Vagina (tissue), 2 donors: ENCODE results near the gene MINDY4. TPM values are rescaled to one million over a fixed set of nuclear protein-coding genes. Genes with fewer than 3 reads are reported as not detected.

Experiments
- DNase-seq, 2 donors: peaks; one replicate each; pipeline ENCODE4 v3.0.0-alpha.2; 2017; ENCODE audit errors: extremely low spot score in 2 of 2
- H3K27ac ChIP-seq: fragments of 200-600 bp; sonication (generic); one replicate; pipeline ENCODE4 v1.5.1; 2019
- H3K27me3 ChIP-seq: fragments of 200-600 bp; sonication (generic); one replicate; pipeline ENCODE4 v1.5.1; 2019
- H3K36me3 ChIP-seq, 2 donors: fragments of 200-600 bp; sonication (generic); one replicate each; pipeline ENCODE4 v1.5.1; 2017 to 2019
- H3K4me1 ChIP-seq: fragments of 200-600 bp; sonication (generic); one replicate; pipeline ENCODE4 v1.5.1; 2019
- H3K4me3 ChIP-seq, 2 donors: fragments of 200-600 bp; sonication (generic); 1 replicate in 1 of 2; 2 replicates in 1 of 2; pipeline ENCODE4 v1.5.1; 2016 to 2019
- H3K9me3 ChIP-seq: fragments of 200-600 bp; sonication (generic); one replicate; pipeline ENCODE4 v1.5.1; 2019
- CTCF ChIP-seq, 3 experiments: fragments of 450-650 bp in 2 of 3; fragments of 200-600 bp in 1 of 3; sonication (generic) in 1 of 3; IDR thresholded peaks; one replicate each; pipeline ENCODE4 v1.5.1; 2017 to 2019; ENCODE audit warnings: antibody characterized with exemption in 3 of 3, mild to moderate bottlenecking in 2 of 3, moderate library complexity in 2 of 3
- POLR2A ChIP-seq, 2 donors: fragments of 450-650 bp; IDR thresholded peaks; one replicate each; pipeline ENCODE4 v1.6.1; 2017; ENCODE audit warnings: antibody characterized with exemption in 2 of 2, mild to moderate bottlenecking in 2 of 2, moderate library complexity in 2 of 2
- POLR2AphosphoS5 ChIP-seq, 2 donors: sonication (generic); formaldehyde crosslinking; IDR thresholded peaks; one replicate each; pipeline ENCODE4 v1.9.0; 2017; ENCODE audit warnings: antibody characterized with exemption in 2 of 2, mild to moderate bottlenecking in 2 of 2, low read depth in 1 of 2; ENCODE audit not compliant: insufficient read depth in 1 of 2
- intact Hi-C: fragments of 100-400 bp; cut with DNase I; formaldehyde crosslinking; loops from one replicate; pipeline ENCODE4 v1.15.1; 2023
- total RNA-seq: library from RNA; depleted of rRNA; stranded (reverse); fragments of >200 nt; gene quantifications from one replicate; pipeline ENCODE4 v1.2.3, GENCODE V29; 2016

Gene MINDY4
- total RNA-seq, 1 donor from 2014 or later: 10.3 TPM

- no peak for DNase-seq
- Histone ChIP-seq H3K4me1 (peaks cover 37% of the 10 kb centered on the region), H3K4me3 (no peak overlapping the region), H3K36me3 (no peaks in the 10 kb centered on the region), H3K27me3 (no peaks in the 10 kb centered on the region), H3K27ac (peak overlapping the region; percentile 49), H3K9me3 (no peaks in the 10 kb centered on the region)
- intact Hi-C loops: no loop called here
- no peak for TF ChIP-seq POLR2A (IDR thresholded peaks at IDR 0.05)
- TF ChIP-seq POLR2AphosphoS5 (IDR thresholded peaks at IDR 0.05; ENCODE audit: insufficient read depth in 1 of 2, low read depth in 1 of 2): no peak
- TF ChIP-seq CTCF (IDR thresholded peaks at IDR 0.05): no peak
Observed at GRCh38 chr7:30844483-30844874, 73.3 kb downstream of the MINDY4 start.

GRCh38 chr7:30844916-30845315 lies 73.7 kb downstream of the MINDY4 start:
- no peaks in the 10 kb centered on the region for H3K27me3 ChIP-seq
- H3K36me3 ChIP-seq: no peaks in the 10 kb centered on the region
- H3K4me1 ChIP-seq: peaks cover 37% of the 10 kb centered on the region
- H3K9me3 ChIP-seq: no peaks in the 10 kb centered on the region
- no peak overlapping the region for H3K4me3 ChIP-seq
- TF ChIP-seq CTCF (IDR thresholded peaks at IDR 0.05): no peak
- TF ChIP-seq POLR2AphosphoS5 (IDR thresholded peaks at IDR 0.05; ENCODE audit: insufficient read depth in 1 of 2, low read depth in 1 of 2): no peak
- TF ChIP-seq POLR2A (IDR thresholded peaks at IDR 0.05): no peak
- intact Hi-C loops: no loop called here
- no peak for DNase-seq
- H3K27ac ChIP-seq: peak overlapping the region; percentile 78

- intact Hi-C loops: no loop called here
- TF ChIP-seq POLR2A (IDR thresholded peaks at IDR 0.05): no peak
- peak in 1 of 2 donors; percentile 20 for TF ChIP-seq POLR2AphosphoS5 (IDR thresholded peaks at IDR 0.05; ENCODE audit: insufficient read depth in 1 of 2, low read depth in 1 of 2)
- no peak for DNase-seq
- no peak overlapping the region for H3K4me3 ChIP-seq
- H3K36me3 ChIP-seq: no peaks in the 10 kb centered on the region
- H3K4me1 ChIP-seq: peaks cover 37% of the 10 kb centered on the region
- no peaks in the 10 kb centered on the region for H3K27me3 ChIP-seq
- H3K27ac ChIP-seq: peak overlapping the region; percentile 78
- H3K9me3 ChIP-seq: no peaks in the 10 kb centered on the region
Observed at GRCh38 chr7:30845426-30846135, 74.4 kb downstream of the MINDY4 start.

- no peak for DNase-seq
- intact Hi-C loops: no loop called here
- no peaks in the 10 kb centered on the region for H3K9me3 ChIP-seq
- TF ChIP-seq POLR2A (IDR thresholded peaks at IDR 0.05) (no peak), POLR2AphosphoS5 (IDR thresholded peaks at IDR 0.05; ENCODE audit: insufficient read depth in 1 of 2, low read depth in 1 of 2) (no peak)
- no peaks in the 10 kb centered on the region for H3K36me3 ChIP-seq
- H3K27me3 ChIP-seq: no peaks in the 10 kb centered on the region
- H3K4me3 ChIP-seq: no peak overlapping the region
- H3K4me1 ChIP-seq: peaks cover 37% of the 10 kb centered on the region
- peak overlapping the region; percentile 78 for H3K27ac ChIP-seq
Observed at GRCh38 chr7:30846378-30846777, 75.2 kb downstream of the MINDY4 start.

GRCh38 chr7:30848121-30848855 lies 77.1 kb downstream of the MINDY4 start:
- TF ChIP-seq POLR2AphosphoS5 (IDR thresholded peaks at IDR 0.05; ENCODE audit: insufficient read depth in 1 of 2, low read depth in 1 of 2) (no peak), POLR2A (IDR thresholded peaks at IDR 0.05) (no peak), CTCF (IDR thresholded peaks at IDR 0.05) (no peak)
- Histone ChIP-seq H3K27me3 (no peaks in the 10 kb centered on the region), H3K9me3 (no peaks in the 10 kb centered on the region), H3K36me3 (no peaks in the 10 kb centered on the region), H3K27ac (no peak overlapping the region), H3K4me1 (peaks cover 37% of the 10 kb centered on the region), H3K4me3 (no peak overlapping the region)
- intact Hi-C loops: no loop called here
- DNase-seq: no peak

GRCh38 chr7:30849565-30849964 lies 78.3 kb downstream of the MINDY4 start:
- Histone ChIP-seq H3K4me1 (peaks cover 26% of the 10 kb centered on the region), H3K27ac (peak overlapping the region; percentile 38), H3K4me3 (no peak overlapping the region), H3K9me3 (no peaks in the 10 kb centered on the region), H3K27me3 (no peaks in the 10 kb centered on the region), H3K36me3 (no peaks in the 10 kb centered on the region)
- intact Hi-C loops: no loop called here
- DNase-seq: no peak
- TF ChIP-seq POLR2AphosphoS5 (IDR thresholded peaks at IDR 0.05; ENCODE audit: insufficient read depth in 1 of 2, low read depth in 1 of 2) (no peak), POLR2A (IDR thresholded peaks at IDR 0.05) (no peak), CTCF (IDR thresholded peaks at IDR 0.05) (no peak)
